K562 (cell line): ENCODE data around the gene SECISBP2. TPM values are rescaled to one million over a fixed set of nuclear protein-coding genes. Genes with fewer than 3 reads are reported as not detected.

Experiments used
- ARHGAP35 ChIP-seq: fragments of 450-650 bp; IDR thresholded peaks from 2 replicates; pipeline ENCODE4 v1.6.1; 2018; ENCODE audit not compliant: partially characterized antibody
- CHD2 ChIP-seq: IDR thresholded peaks from 2 replicates; pipeline ENCODE4 v1.6.1; 2011; ENCODE audit warnings: low read depth, low read length
- CREB3 ChIP-seq: fragments of 450-650 bp; conservative IDR thresholded peaks from 2 replicates; pipeline ENCODE4 v1.6.1; 2016; ENCODE audit warnings: missing genetic modification characterization, low read depth, mild to moderate bottlenecking, missing compliant biosample characterization, moderate library complexity
- GATAD2A ChIP-seq: fragments of 450-650 bp; IDR thresholded peaks from 2 replicates; pipeline ENCODE4 v1.6.1; 2017
- HMGXB4 ChIP-seq: sonication (generic); formaldehyde crosslinking; IDR thresholded peaks from 2 replicates; pipeline ENCODE4 v1.8.1; 2023; ENCODE audit warnings: mild to moderate bottlenecking, missing genetic modification reagents
- KAT7 ChIP-seq: sonication (generic); formaldehyde crosslinking; IDR thresholded peaks from 2 replicates; pipeline ENCODE4 v1.8.0; 2022; ENCODE audit warnings: missing genetic modification reagents, mild to moderate bottlenecking, borderline replicate concordance
- MAX ChIP-seq: sonication (generic); formaldehyde crosslinking; IDR thresholded peaks from 2 replicates; pipeline ENCODE4 v1.9.0; 2022; ENCODE audit warnings: mild to moderate bottlenecking, missing genetic modification reagents
- MCM3 ChIP-seq: fragments of 450-650 bp; IDR thresholded peaks from 2 replicates; pipeline ENCODE4 v1.6.1; 2016
- MEF2D ChIP-seq: conservative IDR thresholded peaks from 2 replicates; pipeline ENCODE4 v1.6.1; 2016; ENCODE audit warnings: low read depth, missing genetic modification characterization, missing compliant biosample characterization
- MXD1 ChIP-seq: fragments of 250-450 bp; sonication (Bioruptor Pico); IDR thresholded peaks from 2 replicates; pipeline ENCODE4 v1.8.0; 2021; ENCODE audit warnings: borderline replicate concordance, mild to moderate bottlenecking, moderate library complexity; ENCODE audit not compliant: poor library complexity, severe bottlenecking
- MYC ChIP-seq, 2 experiments: fragments of 250-450 bp in 1 of 2; sonication (Bioruptor Pico) in 1 of 2; IDR thresholded peaks; 2 replicates each; pipeline versions ENCODE4 v1.5.1 to v1.6.1; 2012 to 2021; ENCODE audit warnings: low read depth in 2 of 2, borderline replicate concordance in 1 of 2, improper control_type of control experiment in 1 of 2, low read length in 1 of 2, mild to moderate bottlenecking in 1 of 2, moderate library complexity in 1 of 2
- NCOA6 ChIP-seq: fragments of 450-650 bp; IDR thresholded peaks from 2 replicates; pipeline ENCODE4 v1.6.1; 2017; ENCODE audit warnings: mild to moderate bottlenecking
- PHF8 ChIP-seq: fragments of 200-600 bp; sonication (generic); IDR thresholded peaks from 2 replicates; pipeline ENCODE4 v1.6.1; 2012; ENCODE audit warnings: mixed run types, mild to moderate bottlenecking, inconsistent platforms, low read length, moderate library complexity, borderline replicate concordance
- RAD51 ChIP-seq: fragments of 450-650 bp; IDR thresholded peaks from 2 replicates; pipeline ENCODE4 v1.7.1; 2016; ENCODE audit warnings: low read depth, mild to moderate bottlenecking, borderline replicate concordance
- RBBP5 ChIP-seq: fragments of 200-600 bp; sonication (generic); IDR thresholded peaks from 2 replicates; pipeline ENCODE4 v1.6.1; 2012; ENCODE audit warnings: borderline replicate concordance, mild to moderate bottlenecking, low read length, control low read depth, inconsistent platforms; ENCODE audit not compliant: insufficient read depth, poor library complexity, severe bottlenecking
- RBM22 ChIP-seq: fragments of 200-400 bp; formaldehyde crosslinking; IDR thresholded peaks from 2 replicates; pipeline ENCODE4 v1.6.1; 2018; ENCODE audit warnings: low read length, low read depth; ENCODE audit not compliant: poor library complexity, severe bottlenecking
- SMARCE1 ChIP-seq: fragments of 450-650 bp; IDR thresholded peaks from 2 replicates; pipeline ENCODE4 v1.7.1; 2016; ENCODE audit warnings: mild to moderate bottlenecking
- THAP7 ChIP-seq: fragments of 250-450 bp; sonication (Bioruptor Pico); IDR thresholded peaks from 2 replicates; pipeline ENCODE4 v1.5.0; 2021
- ZBTB26 ChIP-seq: fragments of 450-650 bp; formaldehyde crosslinking; IDR thresholded peaks from 2 replicates; pipeline ENCODE4 v1.4.0; 2022; ENCODE audit warnings: missing genetic modification characterization
- ZNF121 ChIP-seq: sonication (generic); formaldehyde crosslinking; conservative IDR thresholded peaks from 2 replicates; pipeline ENCODE4 v1.8.0; 2022; ENCODE audit warnings: missing genetic modification reagents
- ZNF165 ChIP-seq: fragments of 250-450 bp; sonication (Bioruptor Pico); IDR thresholded peaks from 2 replicates; pipeline ENCODE4 v1.4.0; 2020; ENCODE audit warnings: borderline replicate concordance
- ZNF79 ChIP-seq: fragments of 250-450 bp; sonication (Bioruptor Pico); IDR thresholded peaks from 2 replicates; pipeline ENCODE4 v1.4.0; 2020; ENCODE audit warnings: low read depth, mild to moderate bottlenecking, moderate library complexity
- polyA plus RNA-seq, 8 experiments: library from polyadenylated mRNA; depleted of rRNA in 4 of 8; stranded (reverse) in 5 of 8; unstranded in 3 of 8; fragments of >200 nt; fragmentation: Nextera tagmentation in 2 of 8; fragmentation: Illumina TruSeq in 1 of 8; extraction: Ambion mirVana in 2 of 8; extraction: Trizol in 1 of 8; gene quantifications; 2 replicates each; pipeline versions ENCODE4 v1.2.1 to v1.2.3, GENCODE V29; 2011 to 2014; ENCODE audit warnings: inconsistent platforms in 1 of 8, missing spikeins in 1 of 8
- total RNA-seq, 7 experiments: library from RNA; depleted of rRNA in 6 of 7; stranded (reverse); fragments of >200 nt in 6 of 7; fragmentation: Illumina TruSeq in 2 of 7; extraction: Trizol in 2 of 7; gene quantifications; 2 replicates each; pipeline versions ENCODE4 v1.2.1 to v1.2.3, GENCODE V29; 2011 to 2021; ENCODE audit warnings: low replicate concordance in 1 of 7

The SECISBP2 gene
- total and polyA plus RNA-seq, 9 of the 15 experiments (the other 6 are each of a cell fraction or from before 2014, with no cell fraction given) = 3.2 to 41.6 (median 26.1) TPM

GRCh38 chr9:89318123-89319014 lies at the start of gene SECISBP2 (continued):
- TF ChIP-seq HMGXB4 (CRISPR knock-in tag) (peak; percentile 63; the same call in 1 of the 2 replicates), GATAD2A (no peak), ZNF79 (CRISPR knock-in tag) (no peak), ZNF165 (CRISPR knock-in tag) (no peak), THAP7 (CRISPR knock-in tag) (no peak), ZNF121 (no peak), RAD51 (no peak), SMARCE1 (no peak), CREB3 (no peak), MEF2D (tag) (no peak), MAX (CRISPR knock-in tag) (peak; percentile 96), ARHGAP35 (no peak), RBM22 (peak; percentile 97), KAT7 (CRISPR knock-in tag) (peak; percentile 88; the same call in 1 of the 2 replicates), MCM3 (no peak), RBBP5 (peak; percentile 94), PHF8 (peak; percentile 95), NCOA6 (no peak), MYC (IDR thresholded peaks at IDR 0.05; ENCODE audit: low read depth, low read length) (peak; percentile 98), MYC (CRISPR knock-in tag; IDR thresholded peaks at IDR 0.05; ENCODE audit: borderline replicate concordance, low read depth) (peak; percentile 97), MXD1 (peak; percentile 97), CHD2 (0 out of 2 replicates have a peak, but pooled peaks have one; percentile 11), ZBTB26 (CRISPR knock-in tag) (no peak)
